HG02610 (cell line): ENCODE measurements around the gene ARHGAP8.

Source experiments
- ATAC-seq: cut with Tn5 transposase; IDR thresholded peaks from one replicate; pipeline ENCODE4 v1.9.1; 2021; ENCODE audit warnings: mild to moderate bottlenecking, moderate library complexity; ENCODE audit not compliant: unreplicated experiment

Gene ARHGAP8

DNA sequence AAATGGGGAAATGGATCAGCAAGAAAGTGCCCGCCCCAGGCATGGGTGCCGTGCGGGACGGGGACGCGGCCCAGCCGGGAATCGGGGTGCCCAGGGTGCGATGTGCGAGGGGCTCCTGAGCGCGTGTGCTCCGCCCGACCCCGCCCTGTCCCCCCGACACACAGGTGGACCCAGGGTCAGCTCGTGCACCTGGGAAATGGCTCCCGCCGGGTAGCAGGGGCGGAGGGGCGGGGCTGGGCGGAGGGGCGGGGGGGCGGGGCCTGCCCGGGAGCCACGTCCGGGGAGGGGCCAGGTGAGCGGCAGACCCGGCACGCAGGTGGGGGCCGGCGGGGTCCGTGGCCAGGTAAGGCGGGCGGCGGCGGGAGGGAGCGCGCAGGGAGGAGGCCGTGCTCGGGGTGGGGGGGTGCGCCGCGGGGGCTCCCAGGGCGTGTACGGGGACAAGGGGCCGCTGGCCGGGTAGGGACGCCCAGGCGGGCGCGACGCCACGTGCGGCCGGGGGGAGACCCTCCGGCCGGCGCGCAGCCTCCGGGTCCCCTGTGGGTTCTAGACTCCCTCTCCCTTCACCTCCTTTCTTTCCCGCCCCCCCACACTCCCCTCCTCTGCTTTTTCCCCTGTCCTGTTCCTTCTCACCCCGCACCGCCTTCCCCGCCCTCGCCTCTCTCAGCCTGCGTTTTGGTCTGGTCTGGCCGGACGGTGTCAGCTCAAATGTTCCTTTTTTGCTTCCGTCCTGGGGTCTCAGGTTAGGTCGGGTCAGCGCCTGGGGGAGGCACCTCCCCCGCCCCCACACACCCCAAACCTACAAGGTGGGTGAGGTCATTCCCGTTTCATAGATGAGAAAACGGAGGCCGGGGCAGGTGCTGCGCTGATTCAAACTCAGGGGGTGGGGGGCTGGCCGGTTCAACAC, at the start of gene ARHGAP8:
Gene ARHGAP8 (plus strand): TSS at position 291 of the 904 bp plus-strand sequence. CDS start 33,953 bp downstream, outside the sequence.
- no peak for ATAC-seq

GRCh38 chr22:44703255-44703870, 49.0 kb upstream of the ARHGAP8 start:
- ATAC-seq: no peak

DNA sequence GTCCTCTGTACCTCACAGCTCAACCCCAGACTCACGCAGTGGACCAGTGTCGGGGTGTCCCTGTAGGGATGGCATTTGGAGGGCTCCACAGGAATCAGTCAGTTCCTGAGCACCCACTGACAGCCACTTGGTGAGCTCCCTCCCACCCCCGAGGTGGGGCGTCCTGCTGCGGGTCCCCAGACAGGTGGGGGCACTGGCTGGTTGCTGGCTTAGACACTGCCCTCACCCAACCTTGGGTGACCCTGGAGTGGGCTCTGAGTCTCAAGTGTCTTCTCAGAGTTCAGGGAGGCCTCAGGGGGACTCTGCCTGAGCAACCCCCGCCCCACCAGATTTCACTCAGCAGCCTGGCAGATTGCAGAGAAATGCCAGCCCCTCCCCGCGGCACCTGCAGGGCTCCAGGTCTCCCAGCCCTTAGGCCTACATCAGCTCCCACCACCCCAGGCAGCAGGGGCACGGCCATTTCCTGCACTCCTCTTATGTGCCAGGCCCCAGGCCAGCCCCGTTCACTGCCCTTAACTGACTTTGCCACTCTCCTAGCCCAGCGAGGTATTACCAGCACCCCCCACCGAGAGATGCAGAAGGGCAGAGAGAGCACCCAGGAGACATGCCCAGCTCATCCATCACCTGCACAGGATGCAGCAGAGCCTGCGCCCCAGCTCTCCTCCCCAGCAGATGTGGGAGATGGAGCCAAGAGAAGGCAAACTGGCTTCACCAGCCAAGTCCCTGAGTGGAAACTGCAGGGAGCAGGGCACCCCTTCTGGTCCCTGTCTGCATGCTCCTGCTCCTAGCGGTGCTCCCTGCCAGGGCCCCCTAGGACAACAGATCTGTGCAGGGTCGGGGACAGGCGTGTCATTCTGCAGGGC, 48.0 kb upstream of the ARHGAP8 start:
- ATAC-seq: no peak

DNA sequence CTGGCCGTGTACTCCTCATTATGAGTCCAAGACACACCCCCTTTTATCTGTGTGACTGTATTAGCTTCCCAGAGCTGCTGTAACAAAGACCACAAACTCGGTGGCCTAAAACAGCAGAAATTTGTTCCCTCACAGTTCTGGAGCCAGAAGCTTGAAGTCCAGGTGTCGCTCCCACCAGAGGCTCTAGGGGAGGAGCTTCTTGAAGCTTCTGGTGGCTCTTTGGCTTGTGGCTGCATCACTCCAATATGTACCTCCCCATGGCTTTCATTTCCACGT, 47.4 kb upstream of the ARHGAP8 start:
- ATAC-seq: no peak

DNA sequence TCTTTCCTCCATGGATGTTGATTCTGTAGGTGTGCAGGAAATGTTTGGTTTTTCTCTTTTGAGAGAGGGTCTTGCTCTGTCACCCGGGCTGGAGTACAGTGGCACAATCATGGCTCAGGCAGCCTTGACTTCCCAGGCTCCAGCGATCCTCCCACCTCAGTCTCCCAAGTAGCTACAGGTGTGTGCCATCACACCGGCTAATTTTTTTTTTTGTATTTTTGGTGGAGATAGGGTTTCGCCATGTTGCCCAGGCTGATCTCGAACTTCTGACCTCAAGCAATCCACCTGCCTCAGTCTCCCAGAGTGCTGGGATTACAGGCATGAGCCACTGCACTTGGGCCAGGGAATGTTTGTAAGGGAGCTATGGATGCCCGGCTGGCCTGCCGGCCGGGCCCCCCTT, 45.9 kb upstream of the ARHGAP8 start:
- no peak for ATAC-seq

GRCh38 chr22:44707178-44707577, 45.2 kb upstream of the ARHGAP8 start:
- ATAC-seq: no peak

DNA sequence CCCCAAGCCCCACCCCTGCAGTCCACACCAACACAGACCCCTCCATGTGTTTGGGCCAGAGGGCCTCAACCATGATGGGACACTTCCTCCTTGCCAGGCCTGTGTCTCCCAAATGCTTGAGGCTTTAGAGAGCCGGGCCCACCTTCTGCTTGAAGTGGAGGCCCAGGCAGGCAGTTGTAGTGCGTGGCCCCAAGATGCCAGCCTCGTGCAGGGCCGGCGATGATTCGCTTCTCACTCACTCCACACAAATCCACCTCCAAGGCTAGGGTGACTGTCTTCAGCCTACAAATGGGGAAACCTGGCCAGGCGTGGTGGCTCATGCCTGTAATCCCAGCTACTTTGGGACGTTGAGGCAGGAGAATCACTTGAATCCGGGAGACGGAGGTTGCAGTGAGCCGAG, 44.6 kb upstream of the ARHGAP8 start:
- ATAC-seq: no peak

- no peak for ATAC-seq
Observed at GRCh38 chr22:44709881-44710392, 42.4 kb upstream of the ARHGAP8 start.

- no peak for ATAC-seq
Observed at GRCh38 chr22:44710474-44711240, 41.7 kb upstream of the ARHGAP8 start.

GRCh38 chr22:44711241-44711560, 41.2 kb upstream of the ARHGAP8 start:
- ATAC-seq: no peak

GRCh38 chr22:44711690-44712555, 40.5 kb upstream of the ARHGAP8 start:
- ATAC-seq: no peak

GRCh38 chr22:44712962-44713361, 39.4 kb upstream of the ARHGAP8 start:
- no peak for ATAC-seq

- ATAC-seq: no peak
Observed at GRCh38 chr22:44714703-44715350, 37.5 kb upstream of the ARHGAP8 start.

- no peak for ATAC-seq
Observed at GRCh38 chr22:44718418-44718817, 34.0 kb upstream of the ARHGAP8 start.

DNA sequence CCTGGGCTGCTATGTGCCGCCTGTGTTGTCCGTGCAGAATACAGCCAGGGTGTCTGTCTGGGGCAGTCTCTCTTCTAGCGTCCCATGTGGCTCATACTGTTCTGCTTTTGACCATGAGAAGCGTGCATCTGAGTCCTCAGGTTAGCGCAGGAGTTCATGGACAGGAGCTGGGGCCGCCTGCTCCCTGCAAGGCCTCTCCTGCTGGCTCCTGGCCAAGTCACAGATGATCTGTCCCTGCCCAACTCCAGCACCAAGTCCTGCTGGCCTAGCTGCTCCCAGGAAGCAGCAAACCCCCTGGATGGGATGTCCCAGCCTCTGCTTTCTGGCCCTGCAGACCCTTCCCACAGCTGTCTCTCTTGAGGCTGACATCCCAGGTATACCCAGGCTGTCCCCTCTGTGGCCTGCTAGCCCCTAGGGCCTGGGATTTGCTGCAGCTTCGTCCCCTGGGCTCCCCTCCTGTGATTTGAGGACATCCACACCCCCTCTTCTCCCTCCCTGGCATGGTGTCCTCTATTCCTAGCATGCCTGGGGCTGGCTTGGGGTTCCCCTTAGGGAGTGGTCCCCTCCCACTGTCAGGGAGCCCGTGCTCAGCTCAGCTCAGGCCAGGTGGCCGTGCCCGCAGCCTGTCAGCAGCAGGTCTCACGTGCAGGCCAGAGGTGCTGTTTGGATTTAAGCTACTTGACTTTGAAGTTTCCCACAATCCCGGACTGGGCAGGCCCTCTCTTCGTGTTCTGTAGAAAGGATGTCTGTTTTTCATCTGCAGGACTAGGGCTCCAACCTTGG, 32.6 kb upstream of the ARHGAP8 start:
- ATAC-seq: no peak

- no peak for ATAC-seq
Observed at GRCh38 chr22:44721213-44721612, 31.2 kb upstream of the ARHGAP8 start.

DNA sequence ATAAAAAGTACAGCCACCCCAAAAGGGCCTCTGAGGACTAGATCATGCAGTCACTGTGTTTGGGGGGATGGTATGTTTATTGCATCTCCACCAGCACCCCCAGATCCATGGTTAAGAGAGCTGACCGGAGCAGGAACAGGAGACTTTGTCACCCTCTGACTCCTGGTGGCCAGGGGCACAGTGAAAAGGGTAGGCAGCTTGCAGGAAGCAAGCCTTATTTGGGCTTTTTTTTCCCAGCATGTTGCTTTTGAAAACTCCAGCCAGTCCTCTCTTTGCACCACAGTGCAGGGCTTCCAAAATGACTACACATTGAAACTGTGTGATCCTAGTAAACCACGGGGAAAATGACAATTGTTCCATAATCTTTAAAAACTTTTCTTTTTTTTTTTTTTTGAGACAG, 29.8 kb upstream of the ARHGAP8 start:
- ATAC-seq: no peak

GRCh38 chr22:44723801-44724200, 28.6 kb upstream of the ARHGAP8 start:
- ATAC-seq: no peak

- no peak for ATAC-seq
Observed at GRCh38 chr22:44724416-44724815, 28.0 kb upstream of the ARHGAP8 start.
